ACHN (cell line): ENCODE measurements around the gene TOX4.
"Not testable (repeated sequence)": the region's sequence is repeated elsewhere in the genome, so short reads cannot be mapped to it uniquely, and the experiment has no call there.

Experiments used
- DNase-seq: peaks from one replicate; pipeline ENCODE4 v3.0.0-alpha.2; 2015
- in situ Hi-C: cut with HindIII; loops from 2 replicates; pipeline ENCODE4 v1.10.0; 2017; ENCODE audit warnings: low sequenced_read_pairs, low pct_ligation_motif_present, low pct_unique_long_range_greater_than_20kb

Gene TOX4

DNA sequence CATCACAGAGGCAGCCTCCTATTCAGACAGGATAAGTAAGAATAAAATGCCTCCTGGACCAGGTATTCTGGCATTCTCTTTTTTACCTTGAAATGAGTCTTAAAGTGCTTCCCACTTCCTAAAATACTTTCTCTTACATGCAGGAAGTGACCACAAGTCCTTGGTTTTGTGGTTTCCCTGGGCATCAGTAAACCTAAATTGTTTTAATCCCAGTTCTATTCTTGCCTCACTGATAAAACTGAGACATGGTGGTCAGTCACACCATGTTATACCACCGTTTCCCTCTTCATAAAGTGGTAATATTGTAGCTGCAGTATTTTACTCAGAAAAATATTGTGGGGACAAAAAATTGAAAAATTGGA lies 50.3 kb downstream of the TOX4 start:
- in situ Hi-C loops, result no loop called here
- no peak for DNase-seq

- in situ Hi-C loops, result no loop called here
- DNase-seq, result no peak
Observed at GRCh38 chr14:21528381-21529348, 51.7 kb downstream of the TOX4 start.

DNA sequence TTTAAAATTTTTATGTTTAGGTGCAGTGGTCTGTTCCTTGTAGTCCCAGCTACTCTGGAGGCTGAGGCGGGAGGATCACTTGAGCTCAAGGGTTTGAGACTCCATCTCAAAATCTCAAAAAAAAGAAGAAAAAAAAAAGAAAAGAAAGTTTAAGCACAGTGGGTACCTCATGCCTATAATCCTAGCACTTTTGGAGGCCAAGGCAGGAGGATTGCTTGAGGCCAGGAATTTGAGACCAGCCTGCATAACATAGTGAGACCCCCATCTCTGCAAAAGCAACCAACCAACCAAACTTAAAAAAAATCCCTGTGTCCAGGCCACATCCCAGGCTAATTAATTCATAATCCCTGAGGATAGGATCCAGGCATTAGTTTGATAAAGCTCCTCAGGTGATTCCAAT lies 52.5 kb downstream of the TOX4 start:
- no peak for DNase-seq
- in situ Hi-C loops, result no loop called here

DNA sequence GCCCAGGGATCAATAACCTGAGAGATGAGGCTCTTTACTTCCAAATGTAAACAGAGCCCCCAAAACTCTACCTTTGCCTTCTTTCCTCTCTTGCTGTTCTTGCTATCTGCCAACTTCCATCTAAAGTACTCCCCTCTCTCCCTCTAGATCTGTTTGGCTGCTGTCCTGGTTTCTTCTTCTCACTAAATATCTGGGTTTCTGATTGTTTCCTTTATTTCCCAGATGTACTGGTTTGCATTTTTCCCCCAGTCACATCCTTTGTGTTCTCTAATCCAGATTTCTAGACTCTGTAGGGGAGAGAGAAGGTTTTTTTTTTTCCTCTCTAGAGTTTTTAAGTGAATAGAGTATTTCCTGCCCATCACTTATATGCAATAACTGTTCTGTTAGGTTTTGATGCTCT lies 56.3 kb downstream of the TOX4 start:
- no peak for DNase-seq
- in situ Hi-C loops, result no loop called here

- in situ Hi-C loops, result no loop called here
- DNase-seq, result no peak
Observed at GRCh38 chr14:21534576-21534975, 57.6 kb downstream of the TOX4 start.

- DNase-seq, result no peak
- in situ Hi-C loops, result no loop called here
Observed at GRCh38 chr14:21535545-21536417, 58.8 kb downstream of the TOX4 start.

DNA sequence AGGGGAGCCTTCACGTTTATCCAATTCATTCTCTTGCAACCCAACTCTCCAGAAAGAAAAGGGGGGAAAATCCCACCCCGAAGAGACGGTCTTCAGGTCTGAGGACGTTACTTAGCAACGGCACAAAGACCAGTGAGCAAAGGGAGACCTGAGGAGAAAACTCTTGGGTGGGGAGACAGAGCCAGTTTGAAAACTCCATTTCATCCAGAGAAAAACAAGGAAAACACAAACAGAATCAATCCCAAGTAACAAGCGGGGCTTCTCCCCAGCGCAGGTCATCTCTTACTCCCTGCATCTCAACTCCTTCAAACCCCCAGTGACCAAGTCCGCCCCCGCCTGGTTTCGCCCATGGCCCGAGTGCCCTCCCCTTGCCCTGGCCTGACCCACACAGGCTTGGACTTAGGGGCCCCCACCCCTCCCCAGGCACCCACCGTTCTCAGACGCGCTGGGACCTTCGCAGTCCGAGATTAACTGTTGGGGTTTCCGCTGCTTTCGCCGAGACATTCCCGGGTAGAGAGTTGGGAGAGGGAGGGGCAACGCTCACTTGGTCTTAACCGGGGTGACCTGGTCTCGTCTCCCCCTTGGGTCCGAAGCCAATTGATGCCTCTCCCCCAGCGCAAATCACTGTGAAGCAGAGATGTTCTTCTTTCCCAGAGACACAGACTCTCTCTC lies 59.6 kb downstream of the TOX4 start:
- in situ Hi-C loops, result no loop called here
- DNase-seq, result no peak

GRCh38 chr14:21537090-21537424 lies 60.1 kb downstream of the TOX4 start:
- in situ Hi-C loops, result no loop called here
- no peak for DNase-seq

- no peak for DNase-seq
- in situ Hi-C loops, result no loop called here
Observed at GRCh38 chr14:21539189-21539940, 62.4 kb downstream of the TOX4 start.

DNA sequence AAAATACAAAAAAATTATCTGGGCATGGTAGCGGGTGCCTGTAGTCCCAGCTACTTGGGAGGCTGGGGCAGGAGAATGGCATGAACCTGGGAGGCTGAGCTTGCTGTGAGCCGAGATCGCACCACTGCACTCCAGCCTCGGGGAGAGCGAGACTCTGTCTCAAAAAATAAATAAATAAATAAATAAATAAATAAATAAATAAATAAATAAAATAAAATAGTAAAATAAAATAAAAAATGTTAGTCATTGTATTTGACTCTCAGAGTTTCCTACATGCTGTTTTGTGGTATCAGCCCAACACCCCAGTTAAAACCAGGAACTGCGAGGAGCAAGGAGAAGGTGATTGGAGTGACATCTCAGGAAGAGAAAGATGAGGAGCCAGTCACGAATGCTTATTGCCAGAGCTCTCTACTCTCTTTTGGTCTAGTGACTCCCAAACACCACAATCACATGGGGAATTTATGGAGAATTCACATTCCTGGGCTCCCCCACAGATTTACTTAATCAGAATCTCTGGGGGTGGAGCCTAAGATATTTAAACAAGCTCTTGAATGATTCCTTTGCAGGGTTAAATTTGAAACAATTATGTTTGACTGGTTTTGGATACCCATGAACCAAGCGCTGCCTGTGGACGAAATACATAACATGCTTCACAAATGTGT lies 64.5 kb downstream of the TOX4 start:
- in situ Hi-C loops, result no loop called here
- no peak for DNase-seq

DNA sequence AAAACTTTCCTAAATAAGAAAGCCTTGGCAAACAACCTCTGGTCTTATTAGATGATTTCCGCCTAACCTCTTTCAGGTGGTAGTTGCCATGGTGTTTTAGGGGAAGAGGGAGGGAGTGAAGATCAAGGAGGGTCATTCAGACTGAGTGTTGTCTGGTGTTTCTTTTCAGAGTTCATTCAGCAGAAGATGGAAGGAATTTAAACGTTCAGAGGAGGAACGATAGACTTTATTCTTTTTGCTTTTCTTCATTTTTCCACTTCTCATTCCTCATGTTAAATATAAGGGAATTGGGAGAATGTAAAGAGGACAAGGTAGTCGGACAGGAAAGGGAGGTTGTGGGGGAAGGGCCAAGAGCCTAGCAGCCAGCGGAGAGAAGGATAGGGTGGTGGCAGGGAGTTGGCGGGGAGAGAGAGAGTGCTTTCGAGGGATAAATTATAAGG lies 66.5 kb downstream of the TOX4 start:
- DNase-seq, result no peak
- in situ Hi-C loops, result no loop called here

DNA sequence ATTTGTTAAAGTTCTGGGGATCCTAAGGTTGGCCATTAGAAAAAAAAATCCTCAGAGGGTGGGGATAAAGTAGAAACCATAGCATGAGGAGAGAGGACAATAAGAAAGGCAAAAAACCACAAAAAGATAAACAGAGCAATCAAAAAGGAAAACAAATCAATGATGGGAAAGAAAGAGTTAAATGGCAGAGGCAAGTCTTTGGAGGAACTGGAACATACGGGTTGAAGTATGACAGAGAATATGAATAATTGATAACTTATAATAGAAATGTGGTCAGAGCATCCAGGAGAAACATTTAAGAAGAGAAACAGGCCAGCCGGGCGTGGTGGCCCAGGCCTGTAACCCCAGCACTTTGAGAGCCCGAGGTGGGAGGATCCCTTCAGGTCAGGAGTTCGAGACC lies 67.0 kb downstream of the TOX4 start:
- no peak for DNase-seq
- in situ Hi-C loops, result no loop called here

DNA sequence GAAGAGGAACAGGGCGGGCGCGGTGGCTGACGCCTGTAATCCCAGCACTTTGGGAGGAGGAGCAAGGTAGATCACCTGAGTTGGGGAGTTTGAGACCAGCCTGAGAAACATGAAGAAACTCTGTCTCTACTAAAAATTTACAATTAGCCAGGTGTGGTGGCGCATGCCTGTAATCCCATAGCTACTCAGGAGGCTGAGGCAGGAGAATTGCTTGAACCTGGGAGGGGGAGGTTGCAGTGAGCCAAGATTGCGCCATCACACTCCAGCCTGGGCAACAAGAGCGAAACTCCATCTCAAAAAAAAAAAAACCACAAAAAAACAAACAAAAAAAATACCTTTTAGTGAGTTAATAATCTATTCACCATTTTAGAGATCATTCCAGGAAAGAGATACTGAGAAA lies 67.6 kb downstream of the TOX4 start:
- DNase-seq, in situ Hi-C loops: not testable (repeated sequence)
